ENCODE results near the gene FAM53C. TPM values are rescaled to one million over a fixed set of nuclear protein-coding genes. Genes with fewer than 3 reads are reported as not detected.

Gene FAM53C
- total RNA-seq, result 10 to 100 TPM; 21.2 to 22.8 TPM

GRCh38 chr5:138337685-138338410 is at the start of gene FAM53C:
Gene FAM53C, plus strand, starts transcription at chr5:138338266. Its CDS starts 3,070 bp downstream, at chr5:138341336.

GRCh38 chr5:138331449-138332368 is 6.4 kb upstream of the FAM53C start, which contains the start of gene CDC25C:
Gene CDC25C, minus strand, starts transcription at chr5:138331804. Its CDS starts 624 bp downstream, at chr5:138331180.

GRCh38 chr5:138352071-138352721 is 14.1 kb downstream of the FAM53C start, which contains the start of gene KDM3B:
Gene KDM3B, plus strand, starts transcription at chr5:138352685. Its CDS starts 111 bp downstream, at chr5:138352796.

Other genes with a start within 250 kb of the FAM53C start
- gene NME5, start 198.8 kb upstream of the FAM53C start, total RNA-seq, result not detected
- gene BRD8, start 159.6 kb upstream of the FAM53C start, total RNA-seq, result 10 to 100 TPM; 62.6 to 65.0 TPM
- 10 to 100 TPM; 43.4 to 44.9 TPM for gene KIF20A, start 159.2 kb upstream of the FAM53C start, total RNA-seq
- gene CDC23, start 124.9 kb upstream of the FAM53C start, total RNA-seq, result 10 to 100 TPM; 23.8 to 25.4 TPM
- gene GFRA3, start 63.6 kb upstream of the FAM53C start, total RNA-seq, result under 1 TPM in 1 of 2 experiments, not detected in 1; 0.17 TPM
- 10 to 100 TPM; 10.8 to 11.1 TPM for gene CDC25C, start 6.5 kb upstream of the FAM53C start, total RNA-seq
- gene KDM3B, start 14.4 kb downstream of the FAM53C start, total RNA-seq, result 10 to 100 TPM; 64.1 to 66.5 TPM
- gene REEP2, start 100.8 kb downstream of the FAM53C start, total RNA-seq, result 1 to 10 TPM in 1 of 2 experiments, under 1 TPM in 1; 0.60 to 1.1 TPM
- 10 to 100 TPM; 10.1 to 11.8 TPM for gene EGR1, start 127.2 kb downstream of the FAM53C start, total RNA-seq
- 10 to 100 TPM; 64.0 to 64.7 TPM for gene ETF1, start 205.0 kb downstream of the FAM53C start, total RNA-seq
- 100 to 1,000 TPM; 168 to 176 TPM for gene HSPA9, start 237.1 kb downstream of the FAM53C start, total RNA-seq